ENCODE data around the gene CYBB. TPM values are rescaled to one million over a fixed set of nuclear protein-coding genes. Genes with fewer than 3 reads are reported as not detected.

Gene CYBB
- total and polyA plus RNA-seq, 2 experiments from 2014 or later = 0.06 TPM; not detected in 1

DNA sequence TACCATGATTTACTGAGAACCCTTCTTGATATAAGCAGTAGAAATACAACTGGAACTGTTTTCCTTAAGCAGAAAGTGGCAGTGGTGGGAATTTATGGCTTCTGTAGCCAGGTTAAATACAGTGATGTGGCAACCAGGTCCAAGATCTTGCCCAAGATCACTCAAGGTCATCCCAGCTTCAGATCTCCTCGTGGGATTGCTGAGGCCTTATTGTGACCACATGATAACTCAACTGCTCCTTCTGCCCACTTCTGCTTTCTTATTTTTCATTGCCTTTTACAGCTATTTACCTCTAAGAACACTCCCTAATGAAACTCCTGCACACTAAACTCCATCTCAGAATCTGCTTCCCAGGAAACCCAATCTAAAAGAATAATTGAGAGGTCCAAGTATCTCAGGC lies 12.4 kb upstream of the CYBB start:
- Mint-ChIP-seq H3K27me3 (ENCODE audit: insufficient read depth, low read depth, poor library complexity) (no peaks in the 10 kb centered on the region), H3K9me3 (peaks cover 8% of the 10 kb centered on the region), H3K27ac (no peak overlapping the region), H3K36me3 (ENCODE audit: low read depth) (no peaks in the 10 kb centered on the region), H3K4me1 (no peaks in the 10 kb centered on the region), H3K4me3 (no peak overlapping the region)
- no peak overlapping the region for H3K27ac ChIP-seq (ENCODE audit: low read depth)
- no peaks in the 10 kb centered on the region for H3K36me3 ChIP-seq (ENCODE audit: insufficient read depth)
- H3K4me1 ChIP-seq (ENCODE audit: insufficient read depth) = no peaks in the 10 kb centered on the region
- no peak overlapping the region for H3K4me3 ChIP-seq
- no peak for ATAC-seq
- TF ChIP-seq, protein P1, sequence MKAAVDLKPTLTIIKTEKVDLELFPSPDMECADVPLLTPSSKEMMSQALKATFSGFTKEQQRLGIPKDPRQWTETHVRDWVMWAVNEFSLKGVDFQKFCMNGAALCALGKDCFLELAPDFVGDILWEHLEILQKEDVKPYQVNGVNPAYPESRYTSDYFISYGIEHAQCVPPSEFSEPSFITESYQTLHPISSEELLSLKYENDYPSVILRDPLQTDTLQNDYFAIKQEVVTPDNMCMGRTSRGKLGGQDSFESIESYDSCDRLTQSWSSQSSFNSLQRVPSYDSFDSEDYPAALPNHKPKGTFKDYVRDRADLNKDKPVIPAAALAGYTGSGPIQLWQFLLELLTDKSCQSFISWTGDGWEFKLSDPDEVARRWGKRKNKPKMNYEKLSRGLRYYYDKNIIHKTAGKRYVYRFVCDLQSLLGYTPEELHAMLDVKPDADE (IDR thresholded peaks at IDR 0.05) = no peak
- TF ChIP-seq, protein P2, sequence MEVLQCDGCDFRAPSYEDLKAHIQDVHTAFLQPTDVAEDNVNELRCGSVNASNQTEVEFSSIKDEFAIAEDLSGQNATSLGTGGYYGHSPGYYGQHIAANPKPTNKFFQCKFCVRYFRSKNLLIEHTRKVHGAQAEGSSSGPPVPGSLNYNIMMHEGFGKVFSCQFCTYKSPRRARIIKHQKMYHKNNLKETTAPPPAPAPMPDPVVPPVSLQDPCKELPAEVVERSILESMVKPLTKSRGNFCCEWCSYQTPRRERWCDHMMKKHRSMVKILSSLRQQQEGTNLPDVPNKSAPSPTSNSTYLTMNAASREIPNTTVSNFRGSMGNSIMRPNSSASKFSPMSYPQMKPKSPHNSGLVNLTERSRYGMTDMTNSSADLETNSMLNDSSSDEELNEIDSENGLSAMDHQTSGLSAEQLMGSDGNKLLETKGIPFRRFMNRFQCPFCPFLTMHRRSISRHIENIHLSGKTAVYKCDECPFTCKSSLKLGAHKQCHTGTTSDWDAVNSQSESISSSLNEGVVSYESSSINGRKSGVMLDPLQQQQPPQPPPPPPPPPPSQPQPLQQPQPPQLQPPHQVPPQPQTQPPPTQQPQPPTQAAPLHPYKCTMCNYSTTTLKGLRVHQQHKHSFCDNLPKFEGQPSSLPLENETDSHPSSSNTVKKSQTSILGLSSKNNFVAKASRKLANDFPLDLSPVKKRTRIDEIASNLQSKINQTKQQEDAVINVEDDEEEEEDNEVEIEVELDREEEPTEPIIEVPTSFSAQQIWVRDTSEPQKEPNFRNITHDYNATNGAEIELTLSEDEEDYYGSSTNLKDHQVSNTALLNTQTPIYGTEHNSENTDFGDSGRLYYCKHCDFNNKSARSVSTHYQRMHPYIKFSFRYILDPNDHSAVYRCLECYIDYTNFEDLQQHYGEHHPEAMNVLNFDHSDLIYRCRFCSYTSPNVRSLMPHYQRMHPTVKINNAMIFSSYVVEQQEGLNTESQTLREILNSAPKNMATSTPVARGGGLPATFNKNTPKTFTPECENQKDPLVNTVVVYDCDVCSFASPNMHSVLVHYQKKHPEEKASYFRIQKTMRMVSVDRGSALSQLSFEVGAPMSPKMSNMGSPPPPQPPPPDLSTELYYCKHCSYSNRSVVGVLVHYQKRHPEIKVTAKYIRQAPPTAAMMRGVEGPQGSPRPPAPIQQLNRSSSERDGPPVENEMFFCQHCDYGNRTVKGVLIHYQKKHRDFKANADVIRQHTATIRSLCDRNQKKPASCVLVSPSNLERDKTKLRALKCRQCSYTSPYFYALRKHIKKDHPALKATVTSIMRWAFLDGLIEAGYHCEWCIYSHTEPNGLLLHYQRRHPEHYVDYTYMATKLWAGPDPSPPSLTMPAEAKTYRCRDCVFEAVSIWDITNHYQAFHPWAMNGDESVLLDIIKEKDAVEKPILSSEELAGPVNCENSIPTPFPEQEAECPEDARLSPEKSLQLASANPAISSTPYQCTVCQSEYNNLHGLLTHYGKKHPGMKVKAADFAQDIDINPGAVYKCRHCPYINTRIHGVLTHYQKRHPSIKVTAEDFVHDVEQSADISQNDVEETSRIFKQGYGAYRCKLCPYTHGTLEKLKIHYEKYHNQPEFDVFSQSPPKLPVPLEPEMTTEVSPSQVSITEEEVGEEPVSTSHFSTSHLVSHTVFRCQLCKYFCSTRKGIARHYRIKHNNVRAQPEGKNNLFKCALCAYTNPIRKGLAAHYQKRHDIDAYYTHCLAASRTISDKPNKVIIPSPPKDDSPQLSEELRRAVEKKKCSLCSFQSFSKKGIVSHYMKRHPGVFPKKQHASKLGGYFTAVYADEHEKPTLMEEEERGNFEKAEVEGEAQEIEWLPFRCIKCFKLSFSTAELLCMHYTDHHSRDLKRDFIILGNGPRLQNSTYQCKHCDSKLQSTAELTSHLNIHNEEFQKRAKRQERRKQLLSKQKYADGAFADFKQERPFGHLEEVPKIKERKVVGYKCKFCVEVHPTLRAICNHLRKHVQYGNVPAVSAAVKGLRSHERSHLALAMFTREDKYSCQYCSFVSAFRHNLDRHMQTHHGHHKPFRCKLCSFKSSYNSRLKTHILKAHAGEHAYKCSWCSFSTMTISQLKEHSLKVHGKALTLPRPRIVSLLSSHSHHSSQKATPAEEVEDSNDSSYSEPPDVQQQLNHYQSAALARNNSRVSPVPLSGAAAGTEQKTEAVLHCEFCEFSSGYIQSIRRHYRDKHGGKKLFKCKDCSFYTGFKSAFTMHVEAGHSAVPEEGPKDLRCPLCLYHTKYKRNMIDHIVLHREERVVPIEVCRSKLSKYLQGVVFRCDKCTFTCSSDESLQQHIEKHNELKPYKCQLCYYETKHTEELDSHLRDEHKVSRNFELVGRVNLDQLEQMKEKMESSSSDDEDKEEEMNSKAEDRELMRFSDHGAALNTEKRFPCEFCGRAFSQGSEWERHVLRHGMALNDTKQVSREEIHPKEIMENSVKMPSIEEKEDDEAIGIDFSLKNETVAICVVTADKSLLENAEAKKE (CRISPR knock-in tag; IDR thresholded peaks at IDR 0.05) = no peak
- TF ChIP-seq STAT1 (IDR thresholded peaks at IDR 0.05; ENCODE audit: unreplicated experiment) = no peak
- TF ChIP-seq JUNB (IDR thresholded peaks at IDR 0.05; ENCODE audit: unreplicated experiment) = no peak
- TF ChIP-seq EZH2 (IDR thresholded peaks at IDR 0.05; ENCODE audit: low read depth, unreplicated experiment) = no peak
- no peak for TF ChIP-seq POLR2AphosphoS5 (IDR thresholded peaks at IDR 0.05; ENCODE audit: low read depth)
- TF ChIP-seq NANOG (IDR thresholded peaks at IDR 0.05; ENCODE audit: borderline replicate concordance) = no peak
- no peak for TF ChIP-seq CREB1 (CRISPR knock-in tag; IDR thresholded peaks at IDR 0.05; ENCODE audit: low read depth)
- TF ChIP-seq EZH2phosphoT487 (IDR thresholded peaks at IDR 0.05; ENCODE audit: unreplicated experiment) = no peak
- TF ChIP-seq ZNF331 (CRISPR knock-in tag; IDR thresholded peaks at IDR 0.05; ENCODE audit: low read depth) = no peak
- TF ChIP-seq ZNF114 (CRISPR knock-in tag; IDR thresholded peaks at IDR 0.05) = no peak
- TF ChIP-seq, protein P3, sequence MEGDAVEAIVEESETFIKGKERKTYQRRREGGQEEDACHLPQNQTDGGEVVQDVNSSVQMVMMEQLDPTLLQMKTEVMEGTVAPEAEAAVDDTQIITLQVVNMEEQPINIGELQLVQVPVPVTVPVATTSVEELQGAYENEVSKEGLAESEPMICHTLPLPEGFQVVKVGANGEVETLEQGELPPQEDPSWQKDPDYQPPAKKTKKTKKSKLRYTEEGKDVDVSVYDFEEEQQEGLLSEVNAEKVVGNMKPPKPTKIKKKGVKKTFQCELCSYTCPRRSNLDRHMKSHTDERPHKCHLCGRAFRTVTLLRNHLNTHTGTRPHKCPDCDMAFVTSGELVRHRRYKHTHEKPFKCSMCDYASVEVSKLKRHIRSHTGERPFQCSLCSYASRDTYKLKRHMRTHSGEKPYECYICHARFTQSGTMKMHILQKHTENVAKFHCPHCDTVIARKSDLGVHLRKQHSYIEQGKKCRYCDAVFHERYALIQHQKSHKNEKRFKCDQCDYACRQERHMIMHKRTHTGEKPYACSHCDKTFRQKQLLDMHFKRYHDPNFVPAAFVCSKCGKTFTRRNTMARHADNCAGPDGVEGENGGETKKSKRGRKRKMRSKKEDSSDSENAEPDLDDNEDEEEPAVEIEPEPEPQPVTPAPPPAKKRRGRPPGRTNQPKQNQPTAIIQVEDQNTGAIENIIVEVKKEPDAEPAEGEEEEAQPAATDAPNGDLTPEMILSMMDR (conservative IDR thresholded peaks at IDR 0.05; ENCODE audit: low read depth in 2 of 2) = no peak
- TF ChIP-seq, protein P4, sequence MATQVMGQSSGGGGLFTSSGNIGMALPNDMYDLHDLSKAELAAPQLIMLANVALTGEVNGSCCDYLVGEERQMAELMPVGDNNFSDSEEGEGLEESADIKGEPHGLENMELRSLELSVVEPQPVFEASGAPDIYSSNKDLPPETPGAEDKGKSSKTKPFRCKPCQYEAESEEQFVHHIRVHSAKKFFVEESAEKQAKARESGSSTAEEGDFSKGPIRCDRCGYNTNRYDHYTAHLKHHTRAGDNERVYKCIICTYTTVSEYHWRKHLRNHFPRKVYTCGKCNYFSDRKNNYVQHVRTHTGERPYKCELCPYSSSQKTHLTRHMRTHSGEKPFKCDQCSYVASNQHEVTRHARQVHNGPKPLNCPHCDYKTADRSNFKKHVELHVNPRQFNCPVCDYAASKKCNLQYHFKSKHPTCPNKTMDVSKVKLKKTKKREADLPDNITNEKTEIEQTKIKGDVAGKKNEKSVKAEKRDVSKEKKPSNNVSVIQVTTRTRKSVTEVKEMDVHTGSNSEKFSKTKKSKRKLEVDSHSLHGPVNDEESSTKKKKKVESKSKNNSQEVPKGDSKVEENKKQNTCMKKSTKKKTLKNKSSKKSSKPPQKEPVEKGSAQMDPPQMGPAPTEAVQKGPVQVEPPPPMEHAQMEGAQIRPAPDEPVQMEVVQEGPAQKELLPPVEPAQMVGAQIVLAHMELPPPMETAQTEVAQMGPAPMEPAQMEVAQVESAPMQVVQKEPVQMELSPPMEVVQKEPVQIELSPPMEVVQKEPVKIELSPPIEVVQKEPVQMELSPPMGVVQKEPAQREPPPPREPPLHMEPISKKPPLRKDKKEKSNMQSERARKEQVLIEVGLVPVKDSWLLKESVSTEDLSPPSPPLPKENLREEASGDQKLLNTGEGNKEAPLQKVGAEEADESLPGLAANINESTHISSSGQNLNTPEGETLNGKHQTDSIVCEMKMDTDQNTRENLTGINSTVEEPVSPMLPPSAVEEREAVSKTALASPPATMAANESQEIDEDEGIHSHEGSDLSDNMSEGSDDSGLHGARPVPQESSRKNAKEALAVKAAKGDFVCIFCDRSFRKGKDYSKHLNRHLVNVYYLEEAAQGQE (IDR thresholded peaks at IDR 0.05; ENCODE audit: unreplicated experiment) = no peak
- H4K20me1 ChIP-seq (replicated peaks; ENCODE audit: insufficient read depth) = no peaks in the 10 kb centered on the region
- no peak overlapping the region for H2AFZ ChIP-seq
- DNase-seq (ENCODE audit: low spot score) = no peak
- H3K27me3 ChIP-seq (ENCODE audit: insufficient read depth) = no peaks in the 10 kb centered on the region
- H3K9me2 ChIP-seq (ENCODE audit: insufficient read depth) = no peaks in the 10 kb centered on the region
- no peaks in the 10 kb centered on the region for H3F3A ChIP-seq (replicated peaks; ENCODE audit: low read depth)
- H3K4me2 ChIP-seq = no peak overlapping the region
- no peaks in the 10 kb centered on the region for H3K79me2 ChIP-seq (replicated peaks; ENCODE audit: insufficient read depth)
